Mesendoderm (in vitro differentiated cells): ENCODE measurements around the gene TUBA4A.

Source experiments
- DNase-seq: peaks from one replicate; pipeline ENCODE4 v3.0.0; 2013
- H2AK5ac ChIP-seq: 2 replicates; pipeline ENCODE4 v1.6.1; 2013; ENCODE audit warnings: low read length, inconsistent platforms
- H2BK120ac ChIP-seq: 2 replicates; pipeline ENCODE4 v1.6.1; 2013; ENCODE audit warnings: low read depth, mild to moderate bottlenecking, low read length, moderate library complexity, mixed read lengths
- H2BK15ac ChIP-seq: replicated peaks from 2 replicates; pipeline ENCODE4 v1.6.1; 2013; ENCODE audit warnings: low read depth, mild to moderate bottlenecking, moderate library complexity
- H2BK5ac ChIP-seq: 2 replicates; pipeline ENCODE4 v1.6.1; 2013; ENCODE audit warnings: low read length, inconsistent platforms
- H3K18ac ChIP-seq: 2 replicates; pipeline ENCODE4 v1.6.1; 2013; ENCODE audit warnings: mild to moderate bottlenecking, low read length, mixed read lengths
- H3K23ac ChIP-seq: one replicate; pipeline ENCODE4 v1.6.1; 2013; ENCODE audit warnings: low read length
- H3K27ac ChIP-seq: 2 replicates; pipeline ENCODE4 v1.5.1; 2013; ENCODE audit warnings: low read depth, mild to moderate bottlenecking, inconsistent platforms, low read length, moderate library complexity
- H3K27me3 ChIP-seq: 2 replicates; pipeline ENCODE4 v1.6.1; 2013; ENCODE audit warnings: low read length, control low read depth, mild to moderate bottlenecking, inconsistent platforms; ENCODE audit not compliant: insufficient read depth, poor library complexity
- H3K36me3 ChIP-seq: 2 replicates; pipeline ENCODE4 v1.6.1; 2013; ENCODE audit warnings: low read length, inconsistent platforms; ENCODE audit not compliant: control insufficient read depth, insufficient read depth
- H3K4ac ChIP-seq: one replicate; pipeline ENCODE4 v1.6.1; 2013; ENCODE audit warnings: low read depth, mild to moderate bottlenecking, low read length, moderate library complexity
- H3K4me1 ChIP-seq: 2 replicates; pipeline ENCODE4 v1.6.1; 2013; ENCODE audit warnings: low read depth, low read length, inconsistent platforms; ENCODE audit not compliant: control insufficient read depth
- H3K4me2 ChIP-seq: 2 replicates; pipeline ENCODE4 v1.6.1; 2013; ENCODE audit warnings: low read length
- H3K4me3 ChIP-seq: 2 replicates; pipeline ENCODE4 v1.5.1; 2013; ENCODE audit warnings: mild to moderate bottlenecking, low read length
- H3K56ac ChIP-seq: one replicate; pipeline ENCODE4 v1.6.1; 2013; ENCODE audit warnings: low read length
- H3K79me1 ChIP-seq: 2 replicates; pipeline ENCODE4 v1.6.1; 2013; ENCODE audit warnings: low read length, inconsistent platforms
- H3K79me2 ChIP-seq: 2 replicates; pipeline ENCODE4 v1.6.1; 2013; ENCODE audit warnings: mild to moderate bottlenecking, low read length; ENCODE audit not compliant: control insufficient read depth, insufficient read depth
- H3K9ac ChIP-seq: 2 replicates; pipeline ENCODE4 v1.6.1; 2013; ENCODE audit warnings: low read length, inconsistent platforms
- H4K5ac ChIP-seq: one replicate; pipeline ENCODE4 v1.6.1; 2013; ENCODE audit warnings: low read length
- H4K8ac ChIP-seq: one replicate; pipeline ENCODE4 v1.6.1; 2013; ENCODE audit warnings: low read depth, mild to moderate bottlenecking, control low read depth, low read length, moderate library complexity
- WGBS: extraction: QIAGEN DNeasy Blood & Tissue Kit; methylation state at CpG from one replicate; pipeline ENCODE4 v1.1.7; 2013; ENCODE audit warnings: low lambda C conversion rate, missing lambda C conversion rate; ENCODE audit not compliant: insufficient coverage; ENCODE audit errors: extremely low coverage; 5-methylcytosine and 5-hydroxymethylcytosine counted together

TUBA4A gene

GRCh38 chr2:219280651-219281050, 26.9 kb upstream of the TUBA4A start:
- H3K4ac ChIP-seq, result no peak overlapping the region
- no peaks in the 10 kb centered on the region for H3K27me3 ChIP-seq
- peaks cover 21% of the 10 kb centered on the region for H3K4me1 ChIP-seq
- WGBS, result no CpG with 5 or more reads among the region's 4 CpGs
- H2BK15ac ChIP-seq, result no peak overlapping the region
- H4K8ac ChIP-seq, result no peak overlapping the region
- peak overlapping the region; percentile 99 for H3K27ac ChIP-seq
- H4K5ac ChIP-seq, result no peak overlapping the region
- H3K79me1 ChIP-seq, result no peaks in the 10 kb centered on the region
- no peaks in the 10 kb centered on the region for H3K79me2 ChIP-seq
- no peaks in the 10 kb centered on the region for H3K36me3 ChIP-seq
- peak overlapping the region; percentile 74 for H3K9ac ChIP-seq
- no peak overlapping the region for H3K4me2 ChIP-seq
- H3K23ac ChIP-seq, result no peak overlapping the region
- peak overlapping the region; percentile 19 for H2BK120ac ChIP-seq
- H3K4me3 ChIP-seq, result no peak overlapping the region
- peak overlapping the region; percentile 88 for H3K18ac ChIP-seq
- no peak for DNase-seq
- peak overlapping the region; percentile 87 for H3K56ac ChIP-seq
- H2BK5ac ChIP-seq, result peak overlapping the region; percentile 28
- peak overlapping the region; percentile 2 for H2AK5ac ChIP-seq

GRCh38 chr2:219279916-219280516, 26.3 kb upstream of the TUBA4A start:
- no peaks in the 10 kb centered on the region for H3K36me3 ChIP-seq
- peak overlapping the region; percentile 74 for H3K9ac ChIP-seq
- H3K23ac ChIP-seq, result peak overlapping the region; percentile 82
- H3K56ac ChIP-seq, result peak overlapping the region; percentile 87
- no peak for DNase-seq
- H3K79me1 ChIP-seq, result no peaks in the 10 kb centered on the region
- H3K4ac ChIP-seq, result peak overlapping the region; percentile 44
- H3K27me3 ChIP-seq, result no peaks in the 10 kb centered on the region
- peak overlapping the region; percentile 99 for H3K27ac ChIP-seq
- no CpG with 5 or more reads among the region's 12 CpGs for WGBS
- H2BK120ac ChIP-seq, result peak overlapping the region; percentile 96
- H3K79me2 ChIP-seq, result no peaks in the 10 kb centered on the region
- H3K4me2 ChIP-seq, result peak overlapping the region; percentile 71
- peak overlapping the region; percentile 15 for H3K4me3 ChIP-seq
- no peak overlapping the region for H2BK15ac ChIP-seq
- H2BK5ac ChIP-seq, result peak overlapping the region; percentile 88
- H2AK5ac ChIP-seq, result peak overlapping the region; percentile 24
- H4K8ac ChIP-seq, result no peak overlapping the region
- peak overlapping the region; percentile 88 for H3K18ac ChIP-seq
- H3K4me1 ChIP-seq, result peaks cover 21% of the 10 kb centered on the region
- H4K5ac ChIP-seq, result no peak overlapping the region

- Histone ChIP-seq H2BK120ac (peak within 1 kb of the TSS; percentile 96), H2AK5ac (peak within 1 kb of the TSS; percentile 24), H3K23ac (peak within 1 kb of the TSS; percentile 83), H3K9ac (peak within 1 kb of the TSS; percentile 74), H3K79me1 (no peaks in the 10 kb centered on the region), H3K4me2 (peak within 1 kb of the TSS; percentile 71), H2BK15ac (no peak within 1 kb of the TSS), H3K36me3 (no peaks in the 10 kb centered on the region), H3K18ac (peak within 1 kb of the TSS; percentile 88), H2BK5ac (peak within 1 kb of the TSS; percentile 88), H3K27ac (peak within 1 kb of the TSS; percentile 99), H3K4me3 (peak within 1 kb of the TSS; percentile 15), H3K79me2 (no peaks in the 10 kb centered on the region), H3K27me3 (no peaks in the 10 kb centered on the region), H4K8ac (peak within 1 kb of the TSS; percentile 95), H3K4me1 (peaks cover 21% of the 10 kb centered on the region), H4K5ac (no peak within 1 kb of the TSS), H3K56ac (peak within 1 kb of the TSS; percentile 87), H3K4ac (peak within 1 kb of the TSS; percentile 61)
- no CpG with 5 or more reads among the region's 65 CpGs for WGBS
- peak; percentile 99 for DNase-seq
Measured at GRCh38 chr2:219279151-219279915, 25.6 kb upstream of the TUBA4A start, which contains the start of gene DNAJB2. DNAJB2 (plus strand) TSS chr2:219279366; CDS start chr2:219279834, 468 bp downstream.

GRCh38 chr2:219278655-219279150, 25.0 kb upstream of the TUBA4A start:
- no peaks in the 10 kb centered on the region for H3K36me3 ChIP-seq
- peak overlapping the region; percentile 66 for H2BK5ac ChIP-seq
- peak overlapping the region; percentile 56 for H3K4me2 ChIP-seq
- peak overlapping the region; percentile 83 for H3K23ac ChIP-seq
- H3K4me1 ChIP-seq, result peaks cover 24% of the 10 kb centered on the region
- no peak overlapping the region for H4K5ac ChIP-seq
- peak overlapping the region; percentile 61 for H3K4ac ChIP-seq
- peak overlapping the region; percentile 73 for H3K18ac ChIP-seq
- H3K4me3 ChIP-seq, result peak overlapping the region; percentile 10
- no peak overlapping the region for H2AK5ac ChIP-seq
- H3K56ac ChIP-seq, result peak overlapping the region; percentile 28
- no peaks in the 10 kb centered on the region for H3K27me3 ChIP-seq
- no peaks in the 10 kb centered on the region for H3K79me2 ChIP-seq
- WGBS, result no CpG with 5 or more reads among the region's 9 CpGs
- no peak for DNase-seq
- no peak overlapping the region for H2BK120ac ChIP-seq
- no peak overlapping the region for H2BK15ac ChIP-seq
- peak overlapping the region; percentile 29 for H4K8ac ChIP-seq
- peak overlapping the region; percentile 74 for H3K9ac ChIP-seq
- peak overlapping the region; percentile 94 for H3K27ac ChIP-seq
- H3K79me1 ChIP-seq, result no peaks in the 10 kb centered on the region

- Histone ChIP-seq H2BK5ac (peak overlapping the region; percentile 66), H2AK5ac (no peak overlapping the region), H3K4ac (peak overlapping the region; percentile 61), H3K79me1 (no peaks in the 10 kb centered on the region), H3K79me2 (no peaks in the 10 kb centered on the region), H3K4me2 (no peak overlapping the region), H3K27ac (peak overlapping the region; percentile 94), H2BK15ac (no peak overlapping the region), H2BK120ac (peak overlapping the region; percentile 63), H3K4me3 (no peak overlapping the region), H4K8ac (peak overlapping the region; percentile 29), H3K4me1 (peaks cover 24% of the 10 kb centered on the region), H3K18ac (peak overlapping the region; percentile 73), H3K23ac (peak overlapping the region; percentile 83), H3K9ac (peak overlapping the region; percentile 74), H3K36me3 (no peaks in the 10 kb centered on the region), H3K27me3 (no peaks in the 10 kb centered on the region), H3K56ac (peak overlapping the region; percentile 52), H4K5ac (no peak overlapping the region)
- no CpG with 5 or more reads among the region's 25 CpGs for WGBS
- peak; percentile 94 for DNase-seq
Measured at GRCh38 chr2:219277703-219278654, 24.3 kb upstream of the TUBA4A start.
